WTC11 (cell line): Measurements from ENCODE around the gene SLC15A5.

Experiments used
- CREM ChIP-seq: sonication (generic); formaldehyde crosslinking; IDR thresholded peaks from 2 replicates; pipeline ENCODE4 v1.8.1; 2022; ENCODE audit warnings: mild to moderate bottlenecking, missing genetic modification reagents, moderate library complexity
- ESRRA ChIP-seq: sonication (generic); formaldehyde crosslinking; IDR thresholded peaks from 2 replicates; pipeline ENCODE4 v1.8.1; 2022; ENCODE audit warnings: mild to moderate bottlenecking, missing genetic modification reagents, borderline replicate concordance
- ETV6 ChIP-seq: sonication (generic); formaldehyde crosslinking; IDR thresholded peaks from 2 replicates; pipeline ENCODE4 v1.8.1; 2022; ENCODE audit warnings: mild to moderate bottlenecking, missing genetic modification reagents
- NR2C2 ChIP-seq: sonication (generic); formaldehyde crosslinking; IDR thresholded peaks from 2 replicates; pipeline ENCODE4 v1.8.0; 2022; ENCODE audit warnings: mild to moderate bottlenecking, missing genetic modification reagents
- NR3C1 ChIP-seq: sonication (generic); formaldehyde crosslinking; conservative IDR thresholded peaks from 2 replicates; pipeline ENCODE4 v1.8.1; 2023; ENCODE audit warnings: low read depth, mild to moderate bottlenecking, missing genetic modification reagents
- SP1 ChIP-seq: sonication (generic); formaldehyde crosslinking; conservative IDR thresholded peaks from 2 replicates; pipeline ENCODE4 v1.8.1; 2022; ENCODE audit warnings: missing genetic modification reagents
- TEAD1 ChIP-seq: sonication (generic); formaldehyde crosslinking; IDR thresholded peaks from 2 replicates; pipeline ENCODE4 v1.8.0; 2022; ENCODE audit warnings: mild to moderate bottlenecking, missing genetic modification reagents
- TF ChIP-seq, protein P1 (sequence below): sonication (generic); formaldehyde crosslinking; IDR thresholded peaks from 2 replicates; pipeline ENCODE4 v1.8.1; 2023; ENCODE audit warnings: mild to moderate bottlenecking, missing genetic modification reagents, moderate library complexity
- TF ChIP-seq, protein P2 (sequence below): fragments of 200-600 bp; IDR thresholded peaks from 2 replicates; pipeline ENCODE4 v1.8.0; 2022; ENCODE audit warnings: antibody characterized with exemption
- TF ChIP-seq, protein P3 (sequence below): sonication (generic); formaldehyde crosslinking; conservative IDR thresholded peaks from 2 replicates; pipeline ENCODE4 v1.8.1; 2022; ENCODE audit warnings: mild to moderate bottlenecking, missing genetic modification reagents
- TF ChIP-seq, protein P4 (sequence below): sonication (generic); formaldehyde crosslinking; IDR thresholded peaks from 2 replicates; pipeline ENCODE4 v1.8.1; 2022; ENCODE audit warnings: mild to moderate bottlenecking, moderate library complexity, missing genetic modification reagents
- TF ChIP-seq, protein P5 (sequence below): sonication (generic); formaldehyde crosslinking; IDR thresholded peaks from 2 replicates; pipeline ENCODE4 v1.8.0; 2022; ENCODE audit warnings: mild to moderate bottlenecking, missing genetic modification reagents

DNA sequence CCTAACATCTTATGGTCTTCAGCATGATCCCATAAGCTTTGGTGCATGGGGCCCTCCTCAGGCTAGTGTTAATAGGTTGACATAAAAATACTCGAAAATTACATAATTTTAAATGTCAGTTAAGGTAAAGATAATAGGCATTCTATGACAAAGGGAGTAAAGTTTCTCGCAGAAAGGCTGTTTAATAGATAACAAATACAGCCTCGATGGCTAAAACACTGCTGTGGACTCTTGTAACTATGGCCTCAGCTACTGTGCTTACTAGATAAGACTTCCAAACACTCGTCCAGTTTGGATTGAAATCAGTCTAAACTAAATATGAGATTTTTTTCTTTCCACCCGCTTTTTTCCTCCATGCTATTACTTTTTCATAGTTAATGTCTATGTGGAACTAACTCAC is 46.8 kb upstream of the SLC15A5 start:
- TF ChIP-seq, protein P1, sequence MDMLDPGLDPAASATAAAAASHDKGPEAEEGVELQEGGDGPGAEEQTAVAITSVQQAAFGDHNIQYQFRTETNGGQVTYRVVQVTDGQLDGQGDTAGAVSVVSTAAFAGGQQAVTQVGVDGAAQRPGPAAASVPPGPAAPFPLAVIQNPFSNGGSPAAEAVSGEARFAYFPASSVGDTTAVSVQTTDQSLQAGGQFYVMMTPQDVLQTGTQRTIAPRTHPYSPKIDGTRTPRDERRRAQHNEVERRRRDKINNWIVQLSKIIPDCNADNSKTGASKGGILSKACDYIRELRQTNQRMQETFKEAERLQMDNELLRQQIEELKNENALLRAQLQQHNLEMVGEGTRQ (CRISPR knock-in tag): no peak
- TF ChIP-seq, protein P2, sequence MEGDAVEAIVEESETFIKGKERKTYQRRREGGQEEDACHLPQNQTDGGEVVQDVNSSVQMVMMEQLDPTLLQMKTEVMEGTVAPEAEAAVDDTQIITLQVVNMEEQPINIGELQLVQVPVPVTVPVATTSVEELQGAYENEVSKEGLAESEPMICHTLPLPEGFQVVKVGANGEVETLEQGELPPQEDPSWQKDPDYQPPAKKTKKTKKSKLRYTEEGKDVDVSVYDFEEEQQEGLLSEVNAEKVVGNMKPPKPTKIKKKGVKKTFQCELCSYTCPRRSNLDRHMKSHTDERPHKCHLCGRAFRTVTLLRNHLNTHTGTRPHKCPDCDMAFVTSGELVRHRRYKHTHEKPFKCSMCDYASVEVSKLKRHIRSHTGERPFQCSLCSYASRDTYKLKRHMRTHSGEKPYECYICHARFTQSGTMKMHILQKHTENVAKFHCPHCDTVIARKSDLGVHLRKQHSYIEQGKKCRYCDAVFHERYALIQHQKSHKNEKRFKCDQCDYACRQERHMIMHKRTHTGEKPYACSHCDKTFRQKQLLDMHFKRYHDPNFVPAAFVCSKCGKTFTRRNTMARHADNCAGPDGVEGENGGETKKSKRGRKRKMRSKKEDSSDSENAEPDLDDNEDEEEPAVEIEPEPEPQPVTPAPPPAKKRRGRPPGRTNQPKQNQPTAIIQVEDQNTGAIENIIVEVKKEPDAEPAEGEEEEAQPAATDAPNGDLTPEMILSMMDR: no peak
- TF ChIP-seq TEAD1: no peak
- no peak for TF ChIP-seq ESRRA (CRISPR knock-in tag)
- TF ChIP-seq CREM (CRISPR knock-in tag): no peak
- no peak for TF ChIP-seq NR3C1 (CRISPR knock-in tag)
- TF ChIP-seq NR2C2: no peak
- TF ChIP-seq ETV6: no peak
- TF ChIP-seq SP1: no peak
- TF ChIP-seq, protein P3, sequence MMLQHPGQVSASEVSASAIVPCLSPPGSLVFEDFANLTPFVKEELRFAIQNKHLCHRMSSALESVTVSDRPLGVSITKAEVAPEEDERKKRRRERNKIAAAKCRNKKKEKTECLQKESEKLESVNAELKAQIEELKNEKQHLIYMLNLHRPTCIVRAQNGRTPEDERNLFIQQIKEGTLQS: no peak
- TF ChIP-seq, protein P4, sequence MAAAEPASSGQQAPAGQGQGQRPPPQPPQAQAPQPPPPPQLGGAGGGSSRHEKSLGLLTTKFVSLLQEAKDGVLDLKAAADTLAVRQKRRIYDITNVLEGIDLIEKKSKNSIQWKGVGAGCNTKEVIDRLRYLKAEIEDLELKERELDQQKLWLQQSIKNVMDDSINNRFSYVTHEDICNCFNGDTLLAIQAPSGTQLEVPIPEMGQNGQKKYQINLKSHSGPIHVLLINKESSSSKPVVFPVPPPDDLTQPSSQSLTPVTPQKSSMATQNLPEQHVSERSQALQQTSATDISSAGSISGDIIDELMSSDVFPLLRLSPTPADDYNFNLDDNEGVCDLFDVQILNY: no peak
- TF ChIP-seq, protein P5, sequence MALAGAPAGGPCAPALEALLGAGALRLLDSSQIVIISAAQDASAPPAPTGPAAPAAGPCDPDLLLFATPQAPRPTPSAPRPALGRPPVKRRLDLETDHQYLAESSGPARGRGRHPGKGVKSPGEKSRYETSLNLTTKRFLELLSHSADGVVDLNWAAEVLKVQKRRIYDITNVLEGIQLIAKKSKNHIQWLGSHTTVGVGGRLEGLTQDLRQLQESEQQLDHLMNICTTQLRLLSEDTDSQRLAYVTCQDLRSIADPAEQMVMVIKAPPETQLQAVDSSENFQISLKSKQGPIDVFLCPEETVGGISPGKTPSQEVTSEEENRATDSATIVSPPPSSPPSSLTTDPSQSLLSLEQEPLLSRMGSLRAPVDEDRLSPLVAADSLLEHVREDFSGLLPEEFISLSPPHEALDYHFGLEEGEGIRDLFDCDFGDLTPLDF (CRISPR knock-in tag): no peak
